DOHH2 (cell line): ENCODE data around the gene PCDH9.

Source experiments
- H3F3A ChIP-seq: fragments of 200-600 bp; sonication (generic), shearing (Covaris generic); 2 replicates; pipeline ENCODE4 v1.6.0; 2016; ENCODE audit warnings: antibody characterized with exemption, mild to moderate bottlenecking; ENCODE audit not compliant: control insufficient read depth, insufficient read depth
- H3K27ac ChIP-seq: fragments of 200-600 bp; sonication (generic); 2 replicates; pipeline ENCODE4 v1.5.1; 2014; ENCODE audit warnings: low read depth, mild to moderate bottlenecking, low read length, moderate library complexity
- H3K27me3 ChIP-seq: fragments of 200-600 bp; sonication (generic); 2 replicates; pipeline ENCODE4 v1.6.1; 2014; ENCODE audit warnings: mild to moderate bottlenecking, low read length, mixed read lengths; ENCODE audit not compliant: control insufficient read depth
- H3K36me3 ChIP-seq: fragments of 200-600 bp; sonication (generic); 2 replicates; pipeline ENCODE4 v1.6.1; 2014; ENCODE audit warnings: mild to moderate bottlenecking, low read length, moderate library complexity, mixed read lengths; ENCODE audit not compliant: control insufficient read depth
- H3K4me1 ChIP-seq: fragments of 200-600 bp; sonication (generic); 2 replicates; pipeline ENCODE4 v1.6.1; 2014; ENCODE audit warnings: mild to moderate bottlenecking, low read length, mixed read lengths; ENCODE audit not compliant: control insufficient read depth
- H3K4me2 ChIP-seq: fragments of 200-600 bp; sonication (generic); 2 replicates; pipeline ENCODE4 v1.6.0; 2014; ENCODE audit warnings: mild to moderate bottlenecking, low read length, moderate library complexity
- H3K4me3 ChIP-seq: fragments of 200-600 bp; sonication (generic); 2 replicates; pipeline ENCODE4 v1.5.1; 2014; ENCODE audit warnings: mild to moderate bottlenecking, low read length, mixed read lengths
- H3K79me2 ChIP-seq: fragments of 200-600 bp; sonication (generic); 2 replicates; pipeline ENCODE4 v1.6.1; 2014; ENCODE audit warnings: mild to moderate bottlenecking, low read length, mixed read lengths; ENCODE audit not compliant: control insufficient read depth
- H3K9me2 ChIP-seq: fragments of 200-600 bp; sonication (generic); replicated peaks from 2 replicates; pipeline ENCODE4 v1.6.1; 2014; ENCODE audit warnings: mild to moderate bottlenecking, low read length, mixed read lengths; ENCODE audit not compliant: control insufficient read depth
- H3K9me3 ChIP-seq: fragments of 200-600 bp; sonication (generic); 2 replicates; pipeline ENCODE4 v1.6.1; 2014; ENCODE audit warnings: antibody characterized with exemption, low read length, mixed read lengths; ENCODE audit not compliant: control insufficient read depth, insufficient read depth
- H4K20me1 ChIP-seq: fragments of 200-600 bp; sonication (generic); 2 replicates; pipeline ENCODE4 v1.6.0; 2014; ENCODE audit warnings: low read depth, mild to moderate bottlenecking, antibody characterized with exemption, low read length, moderate library complexity; ENCODE audit not compliant: control insufficient read depth, insufficient read depth
- EZH2phosphoT487 ChIP-seq: fragments of 200-600 bp; sonication (generic); IDR thresholded peaks from 2 replicates; pipeline ENCODE4 v1.6.1; 2017; ENCODE audit warnings: borderline replicate concordance, mild to moderate bottlenecking, antibody characterized with exemption, low read length, moderate library complexity, mixed read lengths
- TF ChIP-seq, protein P1 (sequence below): fragments of 200-600 bp; sonication (generic); IDR thresholded peaks from one replicate; pipeline ENCODE4 v1.5.1; 2014; ENCODE audit warnings: antibody characterized with exemption, mild to moderate bottlenecking, low read depth, low read length; ENCODE audit not compliant: poor library complexity, severe bottlenecking

The PCDH9 gene

DNA sequence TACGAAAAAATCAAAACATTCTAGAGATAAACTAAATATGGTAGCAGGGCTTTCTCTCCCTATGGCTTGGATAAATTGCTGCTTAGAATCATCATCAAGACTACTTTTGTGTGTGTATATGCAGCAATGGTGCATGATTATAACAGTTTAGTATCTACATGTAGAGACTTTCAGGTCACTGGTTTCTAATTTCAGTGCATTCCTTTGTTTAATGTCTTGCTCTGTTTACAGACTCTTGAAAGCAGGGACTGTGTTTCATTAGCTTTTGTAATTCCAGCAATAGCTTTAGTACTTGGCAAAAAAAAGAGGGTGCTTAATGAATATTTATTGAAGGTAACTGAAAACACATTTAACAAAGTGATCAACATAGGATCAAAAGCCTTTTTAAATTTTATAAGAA lies 420.7 kb downstream of the PCDH9 start:
- Histone ChIP-seq H4K20me1 (no peaks in the 10 kb centered on the region), H3K4me3 (no peak overlapping the region), H3K4me1 (no peaks in the 10 kb centered on the region)

DNA sequence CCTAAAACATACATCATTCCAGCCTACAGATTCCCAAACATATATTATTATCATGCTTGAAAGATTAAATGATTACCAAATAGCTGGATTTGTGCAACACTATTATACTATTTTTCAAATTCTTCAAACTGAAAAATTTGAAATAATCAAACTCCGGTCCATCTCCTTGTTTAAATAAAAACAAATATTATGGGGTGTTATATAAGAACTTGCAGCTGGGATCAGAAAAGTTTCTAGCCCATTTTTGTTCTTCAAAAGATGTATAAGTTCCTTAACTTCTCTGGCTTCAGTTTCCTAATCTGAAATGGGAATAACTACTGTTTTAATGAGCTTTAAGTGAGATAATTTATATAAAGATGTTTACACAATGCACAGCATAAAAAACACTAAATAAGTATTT lies 422.9 kb downstream of the PCDH9 start:
- Histone ChIP-seq H3K9me2 (no peaks in the 10 kb centered on the region), H3K27me3 (no peaks in the 10 kb centered on the region), H3K79me2 (no peaks in the 10 kb centered on the region), H3F3A (no peaks in the 10 kb centered on the region), H3K4me3 (no peak overlapping the region), H3K9me3 (no peaks in the 10 kb centered on the region), H3K4me2 (no peak overlapping the region), H3K4me1 (no peaks in the 10 kb centered on the region), H3K36me3 (no peaks in the 10 kb centered on the region), H4K20me1 (no peaks in the 10 kb centered on the region), H3K27ac (no peak overlapping the region)
- TF ChIP-seq, protein P1, sequence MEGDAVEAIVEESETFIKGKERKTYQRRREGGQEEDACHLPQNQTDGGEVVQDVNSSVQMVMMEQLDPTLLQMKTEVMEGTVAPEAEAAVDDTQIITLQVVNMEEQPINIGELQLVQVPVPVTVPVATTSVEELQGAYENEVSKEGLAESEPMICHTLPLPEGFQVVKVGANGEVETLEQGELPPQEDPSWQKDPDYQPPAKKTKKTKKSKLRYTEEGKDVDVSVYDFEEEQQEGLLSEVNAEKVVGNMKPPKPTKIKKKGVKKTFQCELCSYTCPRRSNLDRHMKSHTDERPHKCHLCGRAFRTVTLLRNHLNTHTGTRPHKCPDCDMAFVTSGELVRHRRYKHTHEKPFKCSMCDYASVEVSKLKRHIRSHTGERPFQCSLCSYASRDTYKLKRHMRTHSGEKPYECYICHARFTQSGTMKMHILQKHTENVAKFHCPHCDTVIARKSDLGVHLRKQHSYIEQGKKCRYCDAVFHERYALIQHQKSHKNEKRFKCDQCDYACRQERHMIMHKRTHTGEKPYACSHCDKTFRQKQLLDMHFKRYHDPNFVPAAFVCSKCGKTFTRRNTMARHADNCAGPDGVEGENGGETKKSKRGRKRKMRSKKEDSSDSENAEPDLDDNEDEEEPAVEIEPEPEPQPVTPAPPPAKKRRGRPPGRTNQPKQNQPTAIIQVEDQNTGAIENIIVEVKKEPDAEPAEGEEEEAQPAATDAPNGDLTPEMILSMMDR: no peak
- no peak for TF ChIP-seq EZH2phosphoT487

More for the DNA sequence above, 420.7 kb downstream of the PCDH9 start:
- TF ChIP-seq, protein P1: no peak
- TF ChIP-seq EZH2phosphoT487: no peak
- Histone ChIP-seq H3K4me2 (no peak overlapping the region), H3K79me2 (no peaks in the 10 kb centered on the region), H3K27ac (no peak overlapping the region), H3K27me3 (no peaks in the 10 kb centered on the region), H3F3A (no peaks in the 10 kb centered on the region), H3K9me3 (no peaks in the 10 kb centered on the region; the same call in 1 of the 2 replicates), H3K9me2 (no peaks in the 10 kb centered on the region), H3K36me3 (no peaks in the 10 kb centered on the region)

DNA sequence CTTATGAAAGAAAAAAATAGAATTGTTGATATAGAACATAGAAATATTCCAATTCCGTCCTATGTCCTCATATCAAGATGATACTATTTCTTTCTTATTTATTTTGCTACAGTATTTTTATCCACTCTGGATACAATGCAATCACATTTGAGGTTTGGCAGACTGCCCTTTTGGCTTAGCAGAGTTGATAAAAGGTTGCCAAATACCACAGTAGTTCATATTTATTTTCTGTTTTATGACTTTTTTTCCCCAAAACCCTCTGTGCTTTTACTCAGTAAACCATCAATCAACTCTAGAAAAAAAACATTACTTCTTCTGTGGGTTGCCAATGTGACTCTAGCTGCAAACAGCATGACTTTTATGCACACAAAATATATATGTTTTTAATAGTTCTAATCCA lies 424.5 kb downstream of the PCDH9 start:
- Histone ChIP-seq H3K4me2 (no peak overlapping the region), H3K9me3 (no peaks in the 10 kb centered on the region), H3K4me1 (no peaks in the 10 kb centered on the region), H3K27ac (no peak overlapping the region), H3K9me2 (no peaks in the 10 kb centered on the region), H3K4me3 (no peak overlapping the region), H3K27me3 (no peaks in the 10 kb centered on the region), H4K20me1 (no peaks in the 10 kb centered on the region), H3K79me2 (no peaks in the 10 kb centered on the region), H3F3A (no peaks in the 10 kb centered on the region), H3K36me3 (no peaks in the 10 kb centered on the region)
- no peak for TF ChIP-seq EZH2phosphoT487
- TF ChIP-seq, protein P1: no peak
